ENCODE data around the gene PEX11B.

Gene PEX11B

DNA sequence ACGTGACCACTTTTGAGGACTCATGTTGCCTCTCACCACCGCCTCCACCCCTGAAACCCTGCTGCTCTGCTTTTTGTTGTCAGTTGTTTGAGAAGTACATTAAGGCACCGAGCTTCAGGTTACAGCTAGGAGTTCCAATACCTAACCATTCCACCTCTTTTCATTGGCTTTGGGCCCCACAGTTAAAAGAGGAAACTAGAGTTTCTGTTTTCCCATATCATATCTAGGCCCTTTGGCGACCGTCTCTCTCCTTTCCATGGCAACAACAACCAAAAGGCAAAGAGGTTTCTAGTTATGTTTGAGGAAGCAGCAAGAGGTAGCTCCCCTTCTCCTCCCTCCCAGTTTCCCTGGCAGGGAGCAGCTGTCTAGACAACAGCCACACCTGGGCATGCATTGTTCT lies 38.7 kb downstream of the PEX11B start:
- intact Hi-C loops (cut with DNase I) = no loop called here
- no peak for DNase-seq

DNA sequence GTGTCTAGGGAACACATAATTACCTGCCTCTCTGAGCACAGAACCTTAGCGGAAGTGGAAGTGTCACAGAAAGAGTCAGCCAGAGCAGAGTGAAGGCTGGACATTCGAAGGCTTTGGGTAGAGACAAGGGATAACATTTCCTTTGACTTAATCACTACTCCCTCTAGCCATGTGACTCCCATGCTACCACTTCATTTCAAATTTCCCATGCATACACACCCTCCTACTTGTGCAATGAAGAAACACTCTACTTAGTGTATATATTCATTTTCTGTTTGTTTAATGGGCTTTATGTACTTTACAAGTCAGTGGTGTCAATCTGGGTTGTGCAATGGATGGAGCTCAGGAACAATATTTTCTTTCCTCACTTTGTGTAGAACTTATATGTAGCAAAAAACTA lies 39.8 kb downstream of the PEX11B start:
- intact Hi-C loops (cut with DNase I) = no loop called here
- DNase-seq = no peak

DNA sequence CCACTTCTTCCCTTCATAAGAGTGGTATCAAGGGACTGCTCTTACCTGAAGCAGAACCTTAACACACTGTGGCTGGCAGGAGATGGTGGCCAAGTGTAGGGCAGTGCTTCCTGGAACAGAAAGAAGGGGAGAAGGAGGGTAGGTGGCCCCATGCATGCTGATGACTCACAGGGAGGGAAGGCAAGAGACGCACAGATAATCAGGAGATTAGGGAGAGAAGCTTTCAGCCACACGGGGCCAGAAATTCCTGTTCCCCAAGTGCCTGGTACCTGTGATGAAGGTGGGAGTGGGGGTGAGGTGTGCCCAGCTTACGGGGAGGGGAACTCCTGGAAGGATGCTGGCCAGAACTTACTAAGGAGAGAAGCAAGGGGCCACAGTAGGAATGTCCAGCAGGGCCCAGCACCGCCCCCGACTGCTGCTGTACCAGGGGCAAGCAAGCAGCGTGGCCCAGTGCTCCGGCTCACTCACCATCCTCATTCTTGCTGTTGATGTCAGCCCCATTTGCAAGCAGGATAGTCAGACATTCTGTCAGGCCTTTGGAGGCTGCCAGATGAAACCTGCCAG lies 40.5 kb downstream of the PEX11B start:
- DNase-seq = no peak

DNA sequence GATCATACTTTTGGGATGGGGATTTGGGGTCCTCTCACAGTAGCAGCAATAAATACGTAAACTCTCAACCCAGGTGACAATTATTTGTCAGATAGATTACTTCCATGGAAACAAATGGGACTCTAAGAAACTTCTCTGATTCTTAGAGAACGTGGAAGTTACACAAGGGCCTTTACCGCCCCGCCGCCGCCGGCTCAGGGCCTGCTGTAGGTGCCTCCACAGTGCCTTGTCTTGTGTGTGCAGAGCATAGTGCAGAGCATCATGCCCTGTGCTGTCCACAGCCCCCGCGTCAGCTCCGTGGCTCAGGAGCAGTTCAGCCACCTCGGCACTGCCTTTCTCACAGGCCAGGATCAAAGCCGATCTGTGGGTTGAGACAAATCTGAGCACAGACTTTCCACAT lies 43.9 kb downstream of the PEX11B start:
- no peak for DNase-seq
- intact Hi-C loops (cut with DNase I) = no loop called here

More for the DNA sequence above, 40.5 kb downstream of the PEX11B start:
- intact Hi-C loops (cut with DNase I) = no loop called here

DNA sequence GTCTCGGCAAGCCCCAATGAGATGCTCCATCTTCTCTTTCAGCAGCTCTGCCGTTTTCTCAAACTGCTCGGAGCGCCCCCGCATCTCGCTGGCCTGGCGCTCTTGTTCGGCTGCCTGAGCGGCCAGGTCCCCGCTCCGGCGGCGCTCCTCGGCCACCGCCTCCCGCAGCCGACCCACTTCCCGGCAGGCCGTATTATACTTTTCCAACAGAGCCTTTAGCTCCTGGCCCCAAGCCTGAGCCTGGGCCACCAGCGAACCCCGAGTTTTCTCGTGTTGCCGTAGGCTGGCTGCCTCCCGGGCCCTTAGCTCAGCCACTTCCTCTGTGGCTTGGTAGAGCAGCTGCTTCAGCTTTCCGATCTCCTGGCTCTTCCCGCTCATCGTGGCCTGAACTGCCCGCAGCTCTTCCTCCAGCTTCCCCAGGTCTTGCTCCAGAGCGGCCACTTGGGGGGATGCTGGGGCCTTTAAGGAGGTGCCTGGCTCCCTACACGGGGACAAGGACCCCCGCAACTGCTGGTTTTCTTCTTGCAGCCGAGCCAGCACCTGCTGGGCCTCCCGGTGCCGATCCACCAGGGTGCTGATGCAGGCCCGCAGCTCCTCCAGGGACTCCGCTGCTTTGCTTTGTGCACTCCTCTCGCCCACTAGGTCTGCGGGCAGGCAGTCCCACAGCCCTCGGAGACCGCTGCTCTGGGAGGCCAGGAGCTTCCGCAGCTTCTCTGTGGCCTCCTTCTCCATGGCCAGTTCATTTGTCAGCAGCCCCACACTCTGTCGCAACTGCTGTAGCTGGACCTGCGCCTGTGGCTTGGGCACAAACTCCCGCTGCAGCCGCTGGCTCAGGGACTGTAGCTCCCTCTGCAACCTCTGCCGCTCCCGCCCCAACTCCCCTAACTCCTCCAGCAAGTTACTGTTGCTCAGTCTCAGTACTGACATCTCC lies 46.3 kb downstream of the PEX11B start:
- DNase-seq = peak; percentile 26 to 91 (median 50)
- intact Hi-C loops (cut with DNase I) = no loop called here

DNA sequence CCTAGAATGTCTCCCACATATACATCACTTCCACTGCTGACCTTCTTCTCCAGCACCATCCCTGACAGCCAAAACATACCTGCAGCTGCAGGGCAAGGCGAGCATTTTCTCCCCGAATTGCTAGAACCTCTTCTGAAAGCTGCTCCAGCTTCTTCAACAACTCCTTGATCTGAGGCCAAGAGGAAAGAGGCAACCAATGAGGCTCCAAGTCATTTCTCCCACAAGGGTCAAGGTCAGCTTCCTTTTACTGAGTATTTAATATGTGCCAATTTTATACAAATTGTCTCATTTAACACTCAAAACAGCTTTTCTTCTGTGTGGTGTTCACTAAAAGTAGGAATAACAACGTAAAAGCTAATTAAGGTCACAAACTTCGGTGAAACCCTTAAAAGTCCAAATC lies 50.3 kb downstream of the PEX11B start:
- DNase-seq = no peak
- intact Hi-C loops (cut with DNase I) = no loop called here

DNA sequence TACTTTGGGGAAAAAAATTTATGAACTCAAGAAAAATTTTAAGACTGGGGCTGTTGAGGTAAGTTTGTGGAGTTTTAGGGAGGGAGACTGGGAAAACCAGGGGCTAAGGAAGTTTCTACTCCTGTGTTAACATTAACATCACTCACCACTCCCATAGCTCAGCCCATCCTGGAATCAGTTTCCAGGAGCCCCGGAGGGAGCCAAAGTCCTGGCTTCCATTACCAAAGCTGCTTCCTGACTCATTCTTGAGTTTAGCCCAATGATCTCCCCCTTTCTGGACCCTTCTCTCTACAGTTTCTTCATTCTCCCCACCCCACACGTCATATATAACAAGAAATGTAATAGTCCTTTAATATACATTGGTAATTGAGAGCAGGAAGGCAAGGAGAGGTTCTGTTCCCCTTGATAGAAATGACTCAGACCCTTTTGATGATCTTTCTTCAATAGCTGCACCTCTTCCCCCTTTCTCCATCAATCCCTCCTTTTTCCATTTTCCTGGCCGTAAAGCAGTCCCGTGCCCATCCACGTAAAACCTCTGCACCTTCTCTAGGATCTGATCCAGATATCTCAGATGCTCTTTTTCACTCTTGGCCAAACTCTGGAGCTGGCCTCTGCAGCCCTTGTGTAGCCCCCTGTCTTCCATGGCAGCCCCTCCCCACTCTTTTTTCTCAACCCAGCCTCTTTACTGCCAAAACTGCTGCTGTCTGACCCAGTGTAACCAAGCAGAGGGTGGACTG lies 55.1 kb downstream of the PEX11B start:
- intact Hi-C loops (cut with DNase I) = no loop called here
- no peak for DNase-seq
